Fibroblast of villous mesenchyme (primary cell): ENCODE results near the gene AKAP13. TPM values are rescaled to one million over a fixed set of nuclear protein-coding genes. Genes with fewer than 3 reads are reported as not detected.
"Not testable (repeated sequence)": the region's sequence is repeated elsewhere in the genome, so short reads cannot be mapped to it uniquely, and the experiment has no call there.

Source experiments
- DNase-seq: peaks from one replicate; pipeline ENCODE4 v3.0.0-alpha.2; 2010; ENCODE audit warnings: low read depth
- H3K4me3 ChIP-seq: 2 replicates; pipeline ENCODE4 v1.5.1; 2011; ENCODE audit warnings: low read depth, mild to moderate bottlenecking, low read length
- total RNA-seq: library from RNA; depleted of rRNA; stranded (reverse); fragments of >200 nt; gene quantifications from 2 replicates; pipeline ENCODE4 v1.2.3, GENCODE V29; 2012
- TF ChIP-seq, protein P1 (sequence below): IDR thresholded peaks from 2 replicates; pipeline ENCODE4 v1.5.1; 2012; ENCODE audit warnings: low read depth, mild to moderate bottlenecking, low read length; ENCODE audit not compliant: insufficient read depth

The AKAP13 gene
- total RNA-seq, 1 donor = 164 TPM

GRCh38 chr15:85651548-85651947 lies 271.1 kb downstream of the AKAP13 start:
- no peak overlapping the region for H3K4me3 ChIP-seq
- TF ChIP-seq, protein P1, sequence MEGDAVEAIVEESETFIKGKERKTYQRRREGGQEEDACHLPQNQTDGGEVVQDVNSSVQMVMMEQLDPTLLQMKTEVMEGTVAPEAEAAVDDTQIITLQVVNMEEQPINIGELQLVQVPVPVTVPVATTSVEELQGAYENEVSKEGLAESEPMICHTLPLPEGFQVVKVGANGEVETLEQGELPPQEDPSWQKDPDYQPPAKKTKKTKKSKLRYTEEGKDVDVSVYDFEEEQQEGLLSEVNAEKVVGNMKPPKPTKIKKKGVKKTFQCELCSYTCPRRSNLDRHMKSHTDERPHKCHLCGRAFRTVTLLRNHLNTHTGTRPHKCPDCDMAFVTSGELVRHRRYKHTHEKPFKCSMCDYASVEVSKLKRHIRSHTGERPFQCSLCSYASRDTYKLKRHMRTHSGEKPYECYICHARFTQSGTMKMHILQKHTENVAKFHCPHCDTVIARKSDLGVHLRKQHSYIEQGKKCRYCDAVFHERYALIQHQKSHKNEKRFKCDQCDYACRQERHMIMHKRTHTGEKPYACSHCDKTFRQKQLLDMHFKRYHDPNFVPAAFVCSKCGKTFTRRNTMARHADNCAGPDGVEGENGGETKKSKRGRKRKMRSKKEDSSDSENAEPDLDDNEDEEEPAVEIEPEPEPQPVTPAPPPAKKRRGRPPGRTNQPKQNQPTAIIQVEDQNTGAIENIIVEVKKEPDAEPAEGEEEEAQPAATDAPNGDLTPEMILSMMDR = no peak
- DNase-seq = no peak

- TF ChIP-seq, protein P1 = no peak
- no peak overlapping the region for H3K4me3 ChIP-seq
- no peak for DNase-seq
Observed at GRCh38 chr15:85652457-85652856, 272.1 kb downstream of the AKAP13 start.

DNA sequence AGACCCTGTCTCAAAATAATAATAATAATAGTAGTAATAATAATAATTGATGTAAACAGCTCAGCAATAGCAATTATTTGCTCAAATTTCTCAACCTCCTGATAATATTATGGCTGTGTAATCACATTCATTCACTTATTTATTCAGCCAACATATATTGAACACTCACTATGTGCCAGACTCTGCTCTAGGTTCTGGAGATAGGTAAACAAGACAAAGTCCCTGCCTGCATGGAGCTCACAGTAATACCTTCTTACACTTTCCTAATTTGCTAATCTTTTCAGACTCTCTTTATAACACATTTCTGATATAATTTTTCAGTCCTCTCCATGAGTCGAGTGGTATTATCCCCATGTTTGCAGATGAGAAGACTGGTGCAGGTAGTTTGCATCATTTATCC lies 276.7 kb downstream of the AKAP13 start:
- no peak overlapping the region for H3K4me3 ChIP-seq
- TF ChIP-seq, protein P1 = no peak
- DNase-seq = no peak

DNA sequence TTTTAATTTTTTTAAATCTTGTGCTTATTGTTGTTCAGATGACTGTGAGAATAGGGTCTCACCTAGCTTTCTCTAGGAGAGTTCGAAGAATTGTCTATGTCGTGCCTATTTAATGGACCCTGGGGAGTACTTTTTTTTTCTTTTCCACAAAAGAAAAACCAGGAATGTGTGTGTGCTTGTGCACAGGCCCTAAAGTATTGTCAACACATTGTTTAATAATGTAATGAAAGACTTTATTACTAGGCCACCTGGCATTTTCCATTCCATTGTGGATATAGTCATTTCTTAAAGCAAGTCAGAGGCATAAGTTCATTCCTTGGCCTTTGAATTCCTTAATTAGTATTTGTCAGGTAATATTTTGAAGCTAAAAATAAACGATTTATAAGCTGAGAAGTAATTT lies 278.4 kb downstream of the AKAP13 start:
- DNase-seq = no peak
- no peak overlapping the region for H3K4me3 ChIP-seq
- TF ChIP-seq, protein P1 = no peak

- no peak for DNase-seq
- TF ChIP-seq, protein P1 = no peak
- no peak overlapping the region for H3K4me3 ChIP-seq
Observed at GRCh38 chr15:85661859-85662258, 281.5 kb downstream of the AKAP13 start.

- not testable (repeated sequence) for DNase-seq, H3K4me3 ChIP-seq
Observed at GRCh38 chr15:85665677-85666076, 285.3 kb downstream of the AKAP13 start.

- DNase-seq = peak; percentile 98
- H3K4me3 ChIP-seq = no peak overlapping the region
- TF ChIP-seq, protein P1 = no peak
Observed at GRCh38 chr15:85667491-85668424, 287.4 kb downstream of the AKAP13 start.
